GM19468 (cell line): ENCODE measurements around the gene NPPA.

Experiments used
- ATAC-seq: cut with Tn5 transposase; IDR thresholded peaks from one replicate; pipeline ENCODE4 v1.9.1; 2021; ENCODE audit warnings: mild to moderate bottlenecking, moderate library complexity, moderate number of reproducible peaks; ENCODE audit not compliant: unreplicated experiment; ENCODE audit errors: extremely low read depth

Gene NPPA

DNA sequence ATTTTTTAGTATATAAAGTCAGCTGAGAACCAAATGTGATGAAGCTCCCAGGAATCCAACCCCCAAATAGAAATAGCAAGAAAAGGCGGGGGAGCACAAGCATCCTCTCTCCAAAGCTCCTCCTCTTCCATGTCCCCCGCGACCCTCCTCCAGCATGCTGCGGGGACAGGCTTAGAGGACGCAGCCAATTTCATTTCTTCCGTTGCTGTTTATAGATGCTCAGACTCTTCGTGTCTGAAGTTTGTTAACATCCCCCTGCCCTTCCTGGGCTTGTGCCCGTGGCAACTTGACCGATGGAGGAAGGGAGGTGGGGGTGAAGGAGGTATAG, 754 bp upstream of the NPPA start:
- no peak for ATAC-seq

DNA sequence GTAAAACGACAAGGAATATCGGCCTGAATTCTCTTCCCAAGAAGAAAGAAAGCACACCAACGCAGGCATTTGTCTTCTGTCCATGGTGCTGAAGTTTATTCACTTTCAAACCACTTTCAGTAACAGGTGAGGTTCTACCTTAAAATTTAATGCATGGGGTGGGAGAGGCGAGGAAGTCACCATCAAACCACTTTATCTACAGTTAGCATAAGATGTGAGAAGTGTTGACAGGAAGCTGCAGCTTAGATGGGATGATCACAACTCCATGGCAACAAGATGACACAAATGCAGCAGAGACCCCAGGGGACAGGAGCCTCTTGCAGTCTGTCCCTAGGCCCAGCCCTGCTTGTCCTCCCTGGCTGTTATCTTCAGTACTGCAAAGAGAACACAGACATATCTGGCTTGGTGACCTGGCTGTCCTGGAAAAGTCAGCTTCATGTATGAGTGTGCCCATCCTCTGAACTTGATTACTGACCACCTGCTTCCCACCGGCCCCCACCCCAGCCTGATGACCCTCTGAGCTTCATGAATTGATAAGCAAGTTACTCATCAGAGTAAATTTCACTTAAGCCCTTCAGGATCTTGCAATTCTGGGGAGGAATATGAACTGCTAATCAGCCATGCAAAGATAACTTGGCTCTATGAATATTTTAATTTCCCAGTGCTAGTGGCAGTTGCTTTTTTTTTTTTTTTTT, 1.8 kb downstream of the NPPA start:
- ATAC-seq, result no peak

DNA sequence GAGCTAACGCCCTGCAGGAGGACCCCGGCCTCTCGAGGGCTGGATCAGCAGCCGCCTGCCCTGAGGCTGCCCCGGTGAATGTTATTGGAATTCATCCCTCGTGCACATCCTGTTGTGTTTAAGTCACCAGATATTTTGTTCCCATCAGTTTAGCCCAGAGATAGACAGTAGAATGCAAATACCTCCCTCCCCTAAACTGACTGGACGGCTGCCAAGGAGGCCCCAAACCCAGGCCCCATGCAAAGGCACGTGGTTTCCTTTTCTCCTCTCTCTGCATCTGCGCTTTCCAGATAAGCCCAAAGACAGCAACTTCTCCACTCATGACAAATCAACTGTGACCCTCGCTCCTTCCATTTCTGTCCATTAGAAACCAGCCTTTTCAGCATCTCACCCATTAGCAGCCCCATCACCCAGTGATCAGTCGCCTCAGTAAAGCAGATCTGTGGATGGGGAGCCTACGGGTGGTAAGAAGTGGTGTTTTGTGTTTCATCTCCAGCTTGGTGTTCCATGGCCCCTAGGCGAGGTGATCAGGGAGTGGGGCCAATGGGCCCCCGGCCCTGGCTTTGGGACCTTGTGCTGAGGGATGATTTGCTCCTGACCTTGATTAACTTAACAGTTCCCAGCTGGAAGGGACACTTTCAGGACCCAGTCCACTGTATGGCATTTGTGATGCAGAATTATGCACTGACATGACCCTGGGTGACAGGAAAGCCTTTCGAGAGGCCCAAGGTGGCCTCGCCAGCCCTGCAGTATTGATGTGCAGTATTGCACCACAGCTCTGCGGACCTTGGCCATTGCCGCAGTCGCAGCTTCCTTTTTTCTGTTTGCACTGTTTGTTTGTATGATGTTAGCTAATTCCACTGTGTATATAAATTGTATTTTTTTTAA, 5.2 kb downstream of the NPPA start:
- ATAC-seq, result no peak

DNA sequence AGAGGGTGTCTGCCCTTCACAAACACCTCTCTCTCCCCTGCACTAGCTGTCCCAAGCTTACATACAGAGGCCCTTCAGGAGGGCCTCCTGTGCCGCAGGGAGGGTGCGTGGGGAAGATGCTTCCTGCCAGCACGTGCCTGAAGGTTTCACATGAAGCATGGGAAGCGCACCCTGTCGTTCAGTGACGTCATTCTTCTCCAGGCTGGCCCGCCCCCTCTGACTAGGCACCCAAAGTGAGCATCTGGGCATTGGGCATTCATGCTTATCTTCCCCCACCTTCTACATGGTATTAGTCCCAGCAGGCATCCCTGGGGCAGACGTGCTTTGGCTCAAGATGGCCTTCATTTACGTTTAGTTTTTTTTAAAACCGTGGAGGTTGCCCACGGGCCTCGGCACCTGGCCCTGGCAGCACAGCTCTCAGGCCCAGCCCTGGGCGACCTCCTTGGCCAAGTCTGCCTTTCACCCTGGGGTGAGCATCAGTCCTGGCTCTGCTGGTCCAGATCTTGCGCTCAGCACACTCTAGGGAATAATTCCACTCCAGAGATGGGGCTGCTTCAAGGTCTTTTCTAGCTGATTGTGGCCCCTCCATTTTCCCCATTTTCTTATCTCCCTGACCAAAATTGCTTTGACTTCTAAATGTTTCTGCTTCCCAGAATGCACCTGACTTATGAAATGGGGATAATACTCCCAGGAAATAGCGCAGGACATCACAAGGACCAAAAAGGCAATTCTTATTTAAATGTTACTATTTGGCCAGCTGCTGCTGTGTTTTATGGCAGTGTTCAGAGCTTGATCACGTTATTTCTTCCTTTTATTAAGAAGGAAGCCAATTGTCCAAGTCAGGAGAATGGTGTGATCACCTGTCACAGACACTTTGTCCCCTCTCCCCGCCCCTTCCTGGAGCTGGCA, 6.1 kb downstream of the NPPA start:
- no peak for ATAC-seq

DNA sequence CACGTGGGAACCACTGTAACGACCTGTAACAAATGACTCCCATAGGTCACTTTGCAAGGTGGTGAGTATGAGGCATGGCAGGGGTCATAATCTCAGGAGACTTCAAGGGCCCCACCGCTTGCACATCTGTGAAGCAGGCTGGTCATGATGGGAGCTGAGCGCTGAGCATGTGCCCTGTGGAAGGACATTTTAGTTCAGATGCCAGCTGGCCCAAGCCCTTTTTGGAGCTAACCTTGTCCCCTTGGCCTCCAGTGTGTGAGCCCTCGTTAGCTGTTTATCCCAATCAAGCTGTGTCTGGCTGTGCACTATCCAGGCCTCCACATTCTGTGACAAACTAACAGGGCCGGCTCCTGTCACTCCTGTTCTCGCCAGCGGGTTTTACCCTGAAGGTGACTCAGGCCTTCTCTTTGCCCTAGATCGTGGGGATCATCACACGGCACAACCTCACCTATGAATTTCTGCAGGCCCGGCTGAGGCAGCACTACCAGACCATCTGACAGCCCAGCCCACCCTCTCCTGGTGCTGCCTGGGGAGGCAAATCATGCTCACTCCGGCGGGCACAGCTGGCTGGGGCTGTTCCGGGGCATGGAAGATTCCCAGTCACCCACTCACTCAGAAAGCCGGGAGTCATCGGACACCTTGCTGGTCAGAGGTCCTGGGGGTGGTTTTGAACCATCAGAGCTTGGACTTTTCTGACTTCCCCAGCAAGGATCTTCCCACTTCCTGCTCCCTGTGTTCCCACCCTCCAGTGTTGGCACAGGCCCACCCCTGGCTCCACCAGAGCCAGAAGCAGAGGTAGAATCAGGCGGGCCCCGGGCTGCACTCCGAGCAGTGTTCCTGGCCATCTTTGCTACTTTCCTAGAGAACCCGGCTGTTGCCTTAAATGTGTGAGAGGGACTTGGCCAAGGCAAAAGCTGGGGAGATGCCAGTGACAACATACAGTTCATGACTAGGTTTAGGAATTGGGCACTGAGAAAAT, 7.6 kb downstream of the NPPA start:
- ATAC-seq, result no peak

DNA sequence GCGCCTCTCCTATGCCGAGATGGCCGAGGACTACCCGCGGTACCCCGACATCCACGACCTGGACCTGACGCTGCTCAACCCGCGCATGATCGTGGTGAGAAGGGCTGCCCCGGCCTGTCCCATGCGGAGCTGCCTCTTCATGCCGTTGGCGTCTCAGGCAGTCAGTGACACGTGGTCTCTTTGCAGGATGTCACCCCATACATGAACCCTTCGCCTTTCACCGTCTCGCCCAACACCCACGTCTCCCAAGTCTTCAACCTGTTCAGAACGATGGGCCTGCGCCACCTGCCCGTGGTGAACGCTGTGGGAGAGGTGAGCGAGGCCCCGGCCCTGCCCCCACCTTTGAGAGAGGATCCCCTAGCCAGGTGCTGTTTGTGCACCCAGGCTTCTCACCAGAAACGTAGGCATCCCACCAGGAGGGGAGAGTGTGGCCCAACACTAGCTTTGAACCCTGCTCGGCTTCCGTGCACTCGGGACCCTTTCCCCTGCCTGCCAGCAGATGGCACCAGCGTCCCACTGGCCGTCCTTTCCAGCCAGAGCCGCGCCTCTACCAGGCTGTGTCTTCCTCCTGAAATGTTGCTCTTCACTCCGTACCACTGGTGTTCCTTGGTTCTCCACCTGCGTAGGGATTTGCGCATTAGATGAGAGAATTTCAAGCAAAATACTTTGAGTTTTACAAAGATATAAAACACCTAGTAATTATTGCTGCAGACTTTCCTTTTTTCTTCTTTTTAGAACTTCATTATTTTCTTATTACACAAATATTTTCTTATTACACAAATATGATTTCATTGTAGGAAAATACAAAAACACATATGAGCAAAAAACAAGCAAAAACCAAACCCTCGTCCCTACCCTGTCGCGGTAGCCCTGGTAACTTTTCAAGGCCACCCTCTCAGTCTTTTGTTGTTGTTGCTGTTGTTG, 9.0 kb downstream of the NPPA start:
- ATAC-seq, result no peak

DNA sequence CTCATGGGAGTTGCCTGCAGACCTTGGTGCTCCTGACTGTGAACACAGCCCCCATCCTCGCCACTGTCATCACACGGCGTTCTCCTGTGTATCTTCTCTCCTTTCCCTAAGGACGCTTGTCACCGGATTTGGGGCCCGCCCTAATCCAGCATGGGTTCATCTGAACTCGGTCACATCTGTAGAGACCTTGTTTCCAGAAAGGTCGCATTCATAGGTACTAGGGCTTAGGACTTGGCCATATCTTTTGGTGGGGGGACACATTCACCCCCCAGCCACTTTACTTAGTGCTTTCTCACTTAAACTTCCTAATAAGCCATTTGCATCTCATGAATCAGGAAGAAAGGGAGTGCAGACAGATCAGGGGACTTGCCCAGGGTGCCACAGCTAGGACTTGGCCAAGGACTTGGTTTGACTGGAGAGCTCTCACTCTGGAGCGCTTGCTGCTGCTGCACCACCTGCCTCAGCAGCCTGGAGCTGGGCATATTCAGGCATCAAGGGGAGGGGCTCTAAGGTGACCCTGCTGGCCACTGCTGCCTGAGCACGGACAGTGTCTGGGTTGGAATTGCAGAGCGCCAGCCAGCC, 9.7 kb downstream of the NPPA start:
- ATAC-seq, result no peak

DNA sequence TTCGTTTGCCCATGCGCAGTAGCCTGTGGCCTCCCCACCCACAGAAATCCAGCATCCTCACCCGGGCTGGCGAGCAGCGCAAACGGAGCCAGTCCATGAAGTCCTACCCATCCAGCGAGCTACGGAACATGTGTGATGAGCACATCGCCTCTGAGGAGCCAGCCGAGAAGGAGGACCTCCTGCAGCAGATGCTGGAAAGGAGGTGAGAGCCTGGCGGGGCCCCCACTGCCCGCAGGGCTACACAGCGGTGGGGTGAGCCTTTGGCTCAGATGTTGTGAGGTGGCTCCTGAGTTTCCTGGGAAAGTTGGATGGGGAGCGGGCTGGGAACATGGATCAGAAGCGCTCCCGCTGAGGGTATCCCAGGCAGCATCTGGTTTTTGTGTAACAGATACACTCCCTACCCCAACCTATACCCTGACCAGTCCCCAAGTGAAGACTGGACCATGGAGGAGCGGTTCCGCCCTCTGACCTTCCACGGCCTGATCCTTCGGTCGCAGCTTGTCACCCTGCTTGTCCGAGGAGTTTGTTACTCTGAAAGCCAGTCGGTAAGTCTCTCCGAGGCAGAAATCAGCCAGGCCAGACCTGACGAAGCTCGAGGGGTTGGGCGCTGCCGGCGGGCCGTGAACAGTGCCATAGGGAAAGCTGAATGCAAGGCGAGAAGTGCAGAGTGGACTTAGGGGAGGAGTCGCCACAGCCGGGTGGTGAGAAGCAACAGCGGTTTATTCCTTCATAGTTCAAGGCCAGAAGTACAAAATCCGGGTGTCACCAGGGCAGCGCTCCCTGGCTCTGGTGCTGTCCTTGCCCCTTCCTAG, 10.4 kb downstream of the NPPA start:
- ATAC-seq, result no peak

DNA sequence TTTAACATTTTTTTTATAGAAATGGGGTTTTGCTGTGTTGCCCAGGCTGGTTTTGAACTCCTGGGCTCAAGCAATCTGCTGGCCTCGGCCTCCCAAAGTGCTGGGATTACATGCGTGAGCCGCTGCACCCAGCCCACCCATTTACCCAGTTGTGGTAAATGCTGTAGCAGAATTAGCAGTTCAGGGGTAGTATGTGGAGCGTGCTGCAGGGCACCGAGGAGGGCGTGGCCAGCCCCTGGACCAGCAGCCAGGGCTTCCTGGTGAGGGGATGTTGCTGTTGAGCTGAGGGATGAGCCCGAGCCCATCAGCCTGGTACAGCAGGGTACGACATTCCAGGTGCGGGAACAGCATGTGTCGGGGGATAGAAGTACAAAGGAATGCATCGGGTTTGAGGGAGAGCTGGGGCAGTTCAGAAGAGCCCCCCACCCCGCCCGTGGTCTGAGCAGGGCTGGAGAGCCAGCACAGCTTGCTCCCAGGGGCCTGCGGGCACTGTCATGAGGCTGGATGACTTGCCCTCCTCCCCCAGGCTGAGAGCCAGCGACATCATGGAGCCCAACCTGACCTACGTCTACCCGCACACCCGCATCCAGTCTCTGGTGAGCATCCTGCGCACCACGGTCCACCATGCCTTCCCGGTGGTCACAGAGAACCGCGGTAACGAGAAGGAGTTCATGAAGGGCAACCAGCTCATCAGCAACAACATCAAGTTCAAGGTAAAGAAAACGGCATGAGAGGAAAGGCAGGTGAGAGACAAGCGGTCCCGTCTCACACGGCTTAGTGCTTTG, 11.9 kb downstream of the NPPA start:
- no peak for ATAC-seq

DNA sequence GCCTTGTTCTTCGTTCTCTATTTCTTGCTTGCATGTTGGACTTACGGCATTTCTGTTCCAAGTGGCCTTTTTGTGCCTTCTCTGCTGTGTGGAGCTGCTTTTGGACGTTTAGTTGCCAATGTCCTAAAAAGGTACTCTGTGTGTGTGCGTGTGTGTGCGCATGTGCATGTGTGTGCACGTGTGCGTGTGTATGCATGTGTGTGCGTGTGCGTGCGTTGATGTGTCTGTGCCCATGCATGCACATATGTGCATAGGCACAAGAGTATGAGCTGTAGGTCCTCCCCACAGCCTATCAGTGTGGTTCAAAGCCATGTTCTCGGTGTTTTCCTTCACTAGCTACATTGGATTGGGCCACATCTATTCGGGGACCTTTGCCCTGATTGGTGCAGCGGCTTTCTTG, 13.7 kb downstream of the NPPA start:
- ATAC-seq, result no peak

DNA sequence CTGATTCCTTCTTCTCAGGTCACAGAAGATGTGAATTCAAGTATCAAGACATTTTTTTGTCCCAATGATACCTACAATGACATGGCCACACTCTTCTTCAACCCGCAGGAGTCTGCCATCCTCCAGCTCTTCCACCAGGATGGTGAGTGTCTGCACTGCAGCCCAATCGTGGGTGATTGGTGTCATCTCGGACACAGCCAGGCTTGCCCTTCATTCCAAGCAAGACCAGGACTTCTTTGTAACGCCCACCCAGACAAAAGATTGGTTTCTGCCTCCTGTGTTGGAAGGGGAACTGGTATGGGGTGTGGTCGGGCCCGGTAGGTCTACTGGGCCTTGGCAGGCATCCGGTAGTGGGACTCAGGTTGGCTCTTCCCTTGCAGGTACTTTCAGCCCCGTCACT, 14.1 kb downstream of the NPPA start:
- no peak for ATAC-seq

DNA sequence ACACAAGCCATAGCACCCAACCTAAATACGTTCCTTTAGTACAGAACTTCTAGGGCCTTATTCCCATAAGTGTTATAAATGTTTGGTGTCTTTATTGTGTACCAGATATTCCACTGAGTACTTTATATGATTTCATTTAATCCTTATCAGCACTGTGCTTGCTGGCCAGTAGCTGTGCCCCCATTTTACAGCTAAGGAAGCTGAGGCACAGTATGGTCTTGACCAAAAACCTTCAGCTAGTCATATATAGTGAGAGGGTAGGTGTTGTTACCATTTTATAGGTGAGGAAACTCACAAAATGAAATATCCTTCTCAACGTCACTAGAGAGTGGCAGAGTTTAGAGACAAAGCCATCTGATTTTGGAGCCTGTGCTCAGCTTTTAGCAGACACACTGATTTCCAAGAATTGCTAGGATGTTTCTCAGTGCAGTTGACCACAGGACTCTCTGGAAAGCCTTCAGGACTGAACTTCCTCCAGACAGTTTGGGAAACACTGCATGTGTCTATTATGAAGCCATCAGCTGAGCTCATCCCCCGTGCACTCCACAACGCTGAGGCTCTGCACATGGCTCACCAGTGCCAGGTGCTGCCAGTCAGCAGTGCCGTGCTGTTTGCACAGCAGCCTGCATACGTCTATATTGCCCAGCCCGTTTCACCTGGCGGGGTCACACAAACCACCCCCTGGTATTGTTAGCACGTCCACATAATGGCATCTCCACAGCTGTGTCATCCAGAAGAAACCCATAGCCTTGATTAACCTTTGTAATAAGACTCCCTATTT, 15.4 kb downstream of the NPPA start:
- no peak for ATAC-seq

DNA sequence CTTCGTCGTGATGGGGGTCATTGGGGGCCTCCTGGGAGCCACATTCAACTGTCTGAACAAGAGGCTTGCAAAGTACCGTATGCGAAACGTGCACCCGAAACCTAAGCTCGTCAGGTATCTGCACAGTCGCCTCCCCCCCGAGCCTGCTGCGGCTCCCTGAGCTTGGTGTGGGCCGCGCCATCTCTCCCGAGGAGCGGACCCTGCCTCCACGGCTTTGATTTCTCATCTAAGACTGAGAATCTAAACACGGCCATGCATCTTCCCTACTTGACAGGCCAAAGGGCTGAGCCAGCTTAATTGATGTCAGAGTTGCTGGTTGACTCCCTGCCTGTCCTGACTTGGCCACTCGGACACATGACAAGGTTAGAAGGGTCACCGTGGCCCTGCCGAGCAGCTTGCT, 19.1 kb downstream of the NPPA start:
- no peak for ATAC-seq

DNA sequence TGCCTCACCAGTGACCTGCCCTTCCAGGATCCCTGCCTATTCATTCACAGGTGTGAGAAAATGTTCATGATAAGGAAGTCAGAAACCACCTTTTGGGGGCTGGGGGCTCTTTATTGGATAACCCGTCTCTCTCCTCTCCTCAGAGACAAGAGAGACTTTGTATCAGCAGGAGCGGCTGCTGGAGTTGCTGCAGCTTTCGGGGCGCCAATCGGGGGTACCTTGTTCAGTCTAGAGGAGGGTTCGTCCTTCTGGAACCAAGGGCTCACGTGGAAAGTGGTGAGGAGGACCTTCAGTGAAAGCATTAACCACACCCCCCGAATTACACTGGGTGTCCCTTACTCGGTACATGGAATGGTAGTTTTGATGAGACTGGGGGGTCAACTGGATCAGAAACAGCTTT, 20.6 kb downstream of the NPPA start:
- ATAC-seq, result no peak

DNA sequence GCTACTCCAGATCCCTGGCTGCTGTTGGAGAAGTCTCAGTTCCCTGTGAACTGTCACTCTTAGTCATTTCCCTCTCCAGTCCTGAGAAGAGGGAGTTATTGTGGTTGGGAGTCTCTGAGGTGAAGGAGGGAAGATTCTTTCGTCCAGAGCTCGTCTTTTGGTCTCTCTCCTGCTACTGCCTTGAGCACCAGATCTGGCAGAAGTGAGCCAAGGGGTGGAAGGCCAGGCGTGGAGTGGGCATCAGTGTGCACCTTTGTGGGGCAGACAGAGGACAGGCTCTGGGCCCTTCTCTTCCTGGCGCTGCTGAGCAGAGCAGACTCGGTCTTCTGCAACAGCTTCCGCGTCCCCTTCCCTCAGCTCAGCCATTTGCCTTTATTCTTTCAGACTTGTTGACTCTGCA, 22.5 kb downstream of the NPPA start:
- ATAC-seq, result no peak
